OCI-LY3 (cell line): Measurements from ENCODE around the gene DDX1.

ENCODE experiments used
- H2AFZ ChIP-seq: fragments of 200-600, 300-600 bp; shearing (Covaris generic); 2 replicates; pipeline ENCODE4 v1.6.0; 2014; ENCODE audit warnings: antibody characterized with exemption, low read depth, low read length
- H3K27ac ChIP-seq: fragments of 200-600, 300-600 bp; sonication (generic); 2 replicates; pipeline ENCODE4 v1.5.1; 2014; ENCODE audit warnings: mild to moderate bottlenecking, low read length, moderate library complexity, mixed read lengths
- H3K27me3 ChIP-seq: fragments of 200-600, 300-600 bp; sonication (generic); 2 replicates; pipeline ENCODE4 v1.6.1; 2014; ENCODE audit warnings: low read depth, low read length, mixed read lengths
- H3K36me3 ChIP-seq: fragments of 200-600, 300-600 bp; sonication (generic); replicated peaks from 2 replicates; pipeline ENCODE3; 2014; ENCODE audit warnings: low read depth, low read length, mixed read lengths
- H3K4me1 ChIP-seq: fragments of 300-600, 200-600 bp; sonication (generic); 2 replicates; pipeline ENCODE4 v1.6.1; 2014; ENCODE audit warnings: low read length, mixed read lengths
- H3K4me2 ChIP-seq: fragments of 200-600, 300-600 bp; sonication (generic); 2 replicates; pipeline ENCODE4 v1.6.1; 2014; ENCODE audit warnings: low read length, mixed read lengths
- H3K4me3 ChIP-seq: fragments of 300-600, 200-600 bp; sonication (generic); 2 replicates; pipeline ENCODE4 v1.5.1; 2014; ENCODE audit warnings: antibody characterized with exemption, mild to moderate bottlenecking, low read length, moderate library complexity
- H3K79me2 ChIP-seq: fragments of 300-600, 200-600 bp; shearing (Covaris generic); 2 replicates; pipeline ENCODE4 v1.6.1; 2014; ENCODE audit warnings: mild to moderate bottlenecking, low read length, mixed read lengths
- H3K9ac ChIP-seq: fragments of 300-600, 200-600 bp; shearing (Covaris generic); 2 replicates; pipeline ENCODE4 v1.6.0; 2014; ENCODE audit warnings: mild to moderate bottlenecking, low read length, moderate library complexity
- H3K9me3 ChIP-seq: fragments of 200-600, 300-600 bp; shearing (Covaris generic); 2 replicates; pipeline ENCODE4 v1.6.1; 2014; ENCODE audit warnings: low read length, mixed read lengths; ENCODE audit not compliant: insufficient read depth
- H4K20me1 ChIP-seq: fragments of 200-600, 300-600 bp; sonication (generic); 2 replicates; pipeline ENCODE4 v1.6.1; 2016; ENCODE audit warnings: low read length, mixed read lengths; ENCODE audit not compliant: insufficient read depth
- CTCF ChIP-seq: fragments of 200-600, 300-600 bp; sonication (generic); IDR thresholded peaks from 2 replicates; pipeline ENCODE4 v1.5.1; 2014; ENCODE audit warnings: antibody characterized with exemption, low read length, low read depth
- EZH2phosphoT487 ChIP-seq: fragments of 200-600 bp; shearing (Covaris generic); IDR thresholded peaks from 2 replicates; pipeline ENCODE4 v1.6.1; 2018; ENCODE audit warnings: antibody characterized with exemption, mixed run types, low read depth

Gene DDX1

GRCh38 chr2:15653806-15654726, 62.4 kb downstream of the DDX1 start:
- no peaks in the 10 kb centered on the region for H3K4me1 ChIP-seq
- no peak overlapping the region for H3K4me3 ChIP-seq
- H3K36me3 ChIP-seq: no peaks in the 10 kb centered on the region
- no peak overlapping the region for H3K9ac ChIP-seq
- TF ChIP-seq EZH2phosphoT487 (no peak), CTCF (no peak)
- no peaks in the 10 kb centered on the region for H3K79me2 ChIP-seq
- H3K4me2 ChIP-seq: no peak overlapping the region
- H2AFZ ChIP-seq: no peak overlapping the region
- no peaks in the 10 kb centered on the region for H3K9me3 ChIP-seq
- H3K27ac ChIP-seq: no peak overlapping the region
- H4K20me1 ChIP-seq: no peaks in the 10 kb centered on the region
- peaks cover 11% of the 10 kb centered on the region; the same call in 1 of the 2 replicates for H3K27me3 ChIP-seq

- no peaks in the 10 kb centered on the region for H3K4me1 ChIP-seq
- H3K9ac ChIP-seq: no peak overlapping the region
- H3K4me2 ChIP-seq: no peak overlapping the region
- no peaks in the 10 kb centered on the region for H3K79me2 ChIP-seq
- peaks cover 15% of the 10 kb centered on the region for H3K27me3 ChIP-seq
- H4K20me1 ChIP-seq: no peaks in the 10 kb centered on the region
- H3K27ac ChIP-seq: no peak overlapping the region
- H3K36me3 ChIP-seq: no peaks in the 10 kb centered on the region
- no peak overlapping the region for H3K4me3 ChIP-seq
- H2AFZ ChIP-seq: no peak overlapping the region
- no peaks in the 10 kb centered on the region for H3K9me3 ChIP-seq
- TF ChIP-seq EZH2phosphoT487: no peak
- no peak for TF ChIP-seq CTCF
These were observed 63.0 kb downstream of the DDX1 start for GRCh38 chr2:15654727-15655073.

- Histone ChIP-seq H4K20me1 (no peaks in the 10 kb centered on the region), H3K4me1 (no peaks in the 10 kb centered on the region), H3K36me3 (no peaks in the 10 kb centered on the region)
These were observed 63.6 kb downstream of the DDX1 start for GRCh38 chr2:15655123-15655887.

More at GRCh38 chr2:15655123-15655887, 63.6 kb downstream of the DDX1 start:
- H3K27me3 ChIP-seq: peaks cover 15% of the 10 kb centered on the region
- no peak overlapping the region for H2AFZ ChIP-seq
- H3K4me3 ChIP-seq: no peak overlapping the region
- H3K9me3 ChIP-seq: no peaks in the 10 kb centered on the region
- TF ChIP-seq EZH2phosphoT487 (no peak), CTCF (no peak)
- no peak overlapping the region for H3K4me2 ChIP-seq
- no peak overlapping the region for H3K9ac ChIP-seq
- no peak overlapping the region for H3K27ac ChIP-seq
- no peaks in the 10 kb centered on the region for H3K79me2 ChIP-seq
